B cell (primary cell): ENCODE results near the gene ATP10A. TPM values are rescaled to one million over a fixed set of nuclear protein-coding genes. Genes with fewer than 3 reads are reported as not detected.

Experiments
- ATAC-seq: fragments of 200-7000 bp; cut with Tn5 transposase; one replicate; pipeline ENCODE4 v1.10.0; 2021; ENCODE audit warnings: low read depth, mild to moderate bottlenecking, moderate number of reproducible peaks, moderate library complexity
- CTCF ChIA-PET: fragments of 350-600 bp; sonication (Branson Sonifier 250); formaldehyde crosslinking; loops from one replicate; lab custom pipeline; 2021; ENCODE audit warnings: antibody characterized with exemption, inconsistent platforms; lab: Charles Lee
- POLR2A ChIA-PET: fragments of 350-600 bp; sonication (Branson Sonifier 250); formaldehyde crosslinking; loops from one replicate; lab custom pipeline; 2021; ENCODE audit warnings: antibody characterized with exemption; lab: Charles Lee
- DNase-seq: peaks from one replicate; pipeline ENCODE4 v3.0.0; 2013
- H2AFZ ChIP-seq: 2 replicates; pipeline ENCODE4 v1.6.1; 2012; ENCODE audit warnings: mild to moderate bottlenecking, low read depth, low read length; ENCODE audit not compliant: insufficient read depth, poor library complexity, severe bottlenecking
- H3K27ac ChIP-seq, 2 donors: 1 replicate in 1 of 2; 2 replicates in 1 of 2; pipeline ENCODE4 v1.5.1; 2012 to 2013; ENCODE audit warnings: low read length in 2 of 2, mild to moderate bottlenecking in 2 of 2, moderate library complexity in 1 of 2
- H3K27me3 ChIP-seq, 4 experiments: fragments of 200-600 bp in 1 of 4; sonication (generic) in 1 of 4; replicated peaks in 1 of 4; 1 replicate in 2 of 4; 2 replicates in 2 of 4; pipeline versions ENCODE4 v1.6.1 to v1.7.0; 2013 to 2016; ENCODE audit warnings: low read length in 3 of 4, mild to moderate bottlenecking in 2 of 4, mixed read lengths in 1 of 4, moderate library complexity in 1 of 4; ENCODE audit not compliant: insufficient read depth in 4 of 4, control insufficient read depth in 3 of 4; ENCODE audit errors: control extremely low read depth in 1 of 4
- H3K36me3 ChIP-seq, 2 experiments: replicated peaks in 1 of 2; 1 replicate in 1 of 2; 2 replicates in 1 of 2; pipeline versions ENCODE4 v1.6.1 to v1.7.1; 2013; ENCODE audit warnings: low read length in 1 of 2; ENCODE audit not compliant: insufficient read depth in 2 of 2, control insufficient read depth in 1 of 2; ENCODE audit errors: control extremely low read depth in 1 of 2, extremely low read depth in 1 of 2
- H3K4me1 ChIP-seq, 2 donors: fragments of 200-600 bp in 1 of 2; sonication (generic) in 1 of 2; 1 replicate in 1 of 2; 2 replicates in 1 of 2; pipeline versions ENCODE4 v1.5.1 to v1.6.1; 2013 to 2017; ENCODE audit warnings: low read length in 2 of 2; ENCODE audit not compliant: control insufficient read depth in 2 of 2, insufficient read depth in 2 of 2
- H3K4me2 ChIP-seq: replicated peaks from 2 replicates; pipeline ENCODE3; 2012; ENCODE audit warnings: mild to moderate bottlenecking, low read depth, low read length; ENCODE audit not compliant: poor library complexity, severe bottlenecking
- H3K4me3 ChIP-seq, 5 experiments: fragments of 200-600 bp in 1 of 5; sonication (generic) in 1 of 5; 1 replicate in 3 of 5; 2 replicates in 2 of 5; pipeline versions ENCODE4 v1.5.1 to v1.7.0; 2011 to 2016; ENCODE audit warnings: low read length in 4 of 5, mild to moderate bottlenecking in 4 of 5, low read depth in 2 of 5, control low read depth in 1 of 5, moderate library complexity in 1 of 5; ENCODE audit not compliant: insufficient read depth in 1 of 5; ENCODE audit errors: control extremely low read depth in 1 of 5, extremely low read depth in 1 of 5
- H3K79me2 ChIP-seq: fragments of 200-600 bp; sonication (generic); one replicate; pipeline ENCODE4 v1.6.0; 2016; ENCODE audit warnings: low read length; ENCODE audit not compliant: control insufficient read depth, insufficient read depth
- H3K9ac ChIP-seq: fragments of 200-600 bp; sonication (generic); 2 replicates; pipeline ENCODE4 v1.6.1; 2017; ENCODE audit warnings: mild to moderate bottlenecking, low read length, moderate library complexity
- H3K9me3 ChIP-seq, 3 donors: one replicate each; pipeline versions ENCODE4 v1.6.1 to v1.7.1; 2013; ENCODE audit warnings: low read length in 2 of 3; ENCODE audit not compliant: control insufficient read depth in 2 of 3, insufficient read depth in 1 of 3; ENCODE audit errors: control extremely low read depth in 1 of 3
- H4K20me1 ChIP-seq: 2 replicates; pipeline ENCODE4 v1.6.0; 2012; ENCODE audit warnings: mild to moderate bottlenecking, low read length; ENCODE audit not compliant: insufficient read depth, control insufficient read depth, poor library complexity, severe bottlenecking
- H3K27ac Mint-ChIP-seq: one replicate; pipeline ENCODE4 v1.8.0; 2021; ENCODE audit warnings: mixed read lengths
- H3K27me3 Mint-ChIP-seq: one replicate; pipeline ENCODE4 v1.8.0; 2021; ENCODE audit warnings: mixed read lengths
- H3K4me1 Mint-ChIP-seq: one replicate; pipeline ENCODE4 v1.8.0; 2021; ENCODE audit warnings: mixed read lengths
- H3K4me3 Mint-ChIP-seq: one replicate; pipeline ENCODE4 v1.8.0; 2021; ENCODE audit warnings: mixed read lengths
- H3K9me3 Mint-ChIP-seq: one replicate; pipeline ENCODE4 v1.8.0; 2022; ENCODE audit warnings: mixed read lengths; ENCODE audit not compliant: insufficient read depth
- EZH2 ChIP-seq: IDR thresholded peaks from 2 replicates; pipeline ENCODE4 v1.6.1; 2012; ENCODE audit warnings: borderline replicate concordance, low read depth, mild to moderate bottlenecking, moderate library complexity, low read length; ENCODE audit not compliant: insufficient read depth, poor library complexity, severe bottlenecking
- WGBS: methylation state at CpG from one replicate; pipeline ENCODE4 v1.1.5; 2013; ENCODE audit warnings: missing lambda C conversion rate; ENCODE audit not compliant: insufficient coverage; 5-methylcytosine and 5-hydroxymethylcytosine counted together
- intact Hi-C: fragments of 100-400 bp; cut with micrococcal nuclease; formaldehyde crosslinking; loops from one replicate; pipeline ENCODE4 v1.10.0; 2022
- polyA plus RNA-seq: library from polyadenylated mRNA; depleted of rRNA; stranded (reverse); fragments of >200 nt; gene quantifications from 2 replicates; pipeline ENCODE4 v1.2.3, GENCODE V29; 2012
- total RNA-seq, 2 donors: library from RNA; stranded (reverse); fragments of 120-200 nt in 1 of 2; gene quantifications; 1 replicate in 1 of 2; 2 replicates in 1 of 2; pipeline versions ENCODE4 v1.2.3 to v1.2.4, GENCODE V29; 2013 to 2022
- TF ChIP-seq, protein P1 (sequence below): fragments of 200-600 bp; IDR thresholded peaks from one replicate; pipeline ENCODE4 v1.8.0; 2022; ENCODE audit warnings: antibody characterized with exemption, mild to moderate bottlenecking

Gene ATP10A
- total and polyA plus RNA-seq, 2 donors (not counting 1 experiment from before 2014, with no cell fraction given) = 0.21 to 0.22 TPM

DNA sequence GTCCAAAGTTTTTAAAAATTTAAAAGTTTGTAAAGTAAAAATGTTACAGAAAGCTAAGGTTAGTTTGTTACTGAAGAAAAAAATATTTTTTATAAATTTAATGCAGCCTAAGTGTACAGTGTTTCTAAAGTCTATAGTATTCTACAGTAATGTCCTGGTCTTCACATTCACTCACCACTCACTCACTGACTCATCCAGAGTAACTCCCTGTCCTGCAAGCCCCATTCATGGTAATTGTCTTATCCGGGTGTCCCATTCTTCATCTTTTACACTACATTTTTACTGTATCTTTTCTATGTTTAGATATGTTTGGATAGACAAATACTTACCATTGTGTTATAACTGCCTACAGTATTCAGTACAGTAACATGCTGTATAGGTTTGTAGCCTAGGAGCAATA, 36.7 kb upstream of the ATP10A start:
- Mint-ChIP-seq H3K27me3 (no peaks in the 10 kb centered on the region), H3K27ac (no peak overlapping the region), H3K4me1 (no peaks in the 10 kb centered on the region), H3K9me3 (no peaks in the 10 kb centered on the region), H3K4me3 (no peak overlapping the region)
- Histone ChIP-seq H3K27ac (no peak overlapping the region), H3K36me3 (no peaks in the 10 kb centered on the region), H3K79me2 (no peaks in the 10 kb centered on the region), H3K27me3 (no peaks in the 10 kb centered on the region), H4K20me1 (no peaks in the 10 kb centered on the region), H3K9me3 (peaks cover 0 to 5% (median 0%) of the 10 kb centered on the region in 3 donors), H3K4me3 (no peak overlapping the region), H2AFZ (no peak overlapping the region), H3K4me2 (no peak overlapping the region), H3K4me1 (no peaks in the 10 kb centered on the region), H3K9ac (no peak overlapping the region)
- ChIA-PET CTCF (no interaction called here), POLR2A (no interaction called here)
- ATAC-seq = no peak
- DNase-seq = no peak
- intact Hi-C loops = no loop called here
- WGBS = no CpG with 5 or more reads among the region's 1 CpG
- TF ChIP-seq, protein P1, sequence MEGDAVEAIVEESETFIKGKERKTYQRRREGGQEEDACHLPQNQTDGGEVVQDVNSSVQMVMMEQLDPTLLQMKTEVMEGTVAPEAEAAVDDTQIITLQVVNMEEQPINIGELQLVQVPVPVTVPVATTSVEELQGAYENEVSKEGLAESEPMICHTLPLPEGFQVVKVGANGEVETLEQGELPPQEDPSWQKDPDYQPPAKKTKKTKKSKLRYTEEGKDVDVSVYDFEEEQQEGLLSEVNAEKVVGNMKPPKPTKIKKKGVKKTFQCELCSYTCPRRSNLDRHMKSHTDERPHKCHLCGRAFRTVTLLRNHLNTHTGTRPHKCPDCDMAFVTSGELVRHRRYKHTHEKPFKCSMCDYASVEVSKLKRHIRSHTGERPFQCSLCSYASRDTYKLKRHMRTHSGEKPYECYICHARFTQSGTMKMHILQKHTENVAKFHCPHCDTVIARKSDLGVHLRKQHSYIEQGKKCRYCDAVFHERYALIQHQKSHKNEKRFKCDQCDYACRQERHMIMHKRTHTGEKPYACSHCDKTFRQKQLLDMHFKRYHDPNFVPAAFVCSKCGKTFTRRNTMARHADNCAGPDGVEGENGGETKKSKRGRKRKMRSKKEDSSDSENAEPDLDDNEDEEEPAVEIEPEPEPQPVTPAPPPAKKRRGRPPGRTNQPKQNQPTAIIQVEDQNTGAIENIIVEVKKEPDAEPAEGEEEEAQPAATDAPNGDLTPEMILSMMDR = no peak
- TF ChIP-seq EZH2 = no peak

DNA sequence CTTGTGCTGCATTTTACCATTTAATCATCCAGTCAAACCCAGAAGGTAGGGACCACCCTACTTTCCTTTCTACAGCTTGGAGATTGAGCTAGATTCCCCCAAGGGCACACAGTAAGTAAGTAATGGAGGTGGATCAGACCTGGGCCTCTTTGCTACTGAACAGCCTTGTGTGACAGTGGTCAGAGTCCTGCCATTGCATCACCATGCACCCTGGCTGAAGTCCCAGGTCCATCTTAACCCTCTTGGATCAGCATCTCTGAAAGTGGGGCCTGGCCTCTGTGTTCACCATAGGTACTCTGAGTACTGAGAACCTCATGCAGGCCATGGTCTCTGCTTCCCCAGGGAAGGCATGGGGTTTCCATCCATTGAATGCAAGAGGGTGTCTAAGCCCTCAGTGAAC, 34.5 kb upstream of the ATP10A start:
- Histone ChIP-seq H3K4me2 (no peak overlapping the region), H3K79me2 (no peaks in the 10 kb centered on the region), H4K20me1 (no peaks in the 10 kb centered on the region), H3K36me3 (no peaks in the 10 kb centered on the region), H3K27ac (no peak overlapping the region), H3K4me3 (no peak overlapping the region), H2AFZ (no peak overlapping the region), H3K9me3 (peaks cover 0 to 4% (median 0%) of the 10 kb centered on the region in 3 donors), H3K9ac (no peak overlapping the region), H3K4me1 (no peaks in the 10 kb centered on the region), H3K27me3 (peaks cover 0 to 6% (median 2%) of the 10 kb centered on the region in 4 experiments)
- POLR2A ChIA-PET = no interaction called here
- no peak for ATAC-seq
- no peak for DNase-seq
- TF ChIP-seq EZH2 = no peak
- TF ChIP-seq, protein P1 = no peak
- no peak overlapping the region for H3K4me3 Mint-ChIP-seq
- H3K4me1 Mint-ChIP-seq = no peaks in the 10 kb centered on the region
- intact Hi-C loops = no loop called here
- H3K9me3 Mint-ChIP-seq = no peaks in the 10 kb centered on the region
- no peak overlapping the region for H3K27ac Mint-ChIP-seq
- CTCF ChIA-PET = no interaction called here
- H3K27me3 Mint-ChIP-seq = peaks cover 11% of the 10 kb centered on the region
